ENCODE measurements around the gene CAVIN4.

CAVIN4 gene

GRCh38 chr9:100590481-100590880 lies 12.6 kb downstream of the CAVIN4 start:
- DNase-seq (ENCODE audit: low spot score), result peak; percentile 48

- DNase-seq (ENCODE audit: low spot score), result no peak
Observed at GRCh38 chr9:100591139-100591538, 13.3 kb downstream of the CAVIN4 start.

GRCh38 chr9:100591639-100592412 lies 13.9 kb downstream of the CAVIN4 start:
- no peak for DNase-seq (ENCODE audit: low spot score)

- peak; percentile 58 for DNase-seq (ENCODE audit: low spot score)
Observed at GRCh38 chr9:100595391-100596199, 17.7 kb downstream of the CAVIN4 start.

GRCh38 chr9:100597236-100597635 lies 19.4 kb downstream of the CAVIN4 start:
- no peak for DNase-seq (ENCODE audit: low spot score)

- peak; percentile 92 for DNase-seq (ENCODE audit: low spot score)
Observed at GRCh38 chr9:100598641-100599145, 20.8 kb downstream of the CAVIN4 start.

- DNase-seq (ENCODE audit: low spot score), result no peak
Observed at GRCh38 chr9:100600521-100601079, 22.7 kb downstream of the CAVIN4 start.

- DNase-seq (ENCODE audit: low spot score), result peak; percentile 76
Observed at GRCh38 chr9:100601216-100601615, 23.3 kb downstream of the CAVIN4 start.

- DNase-seq (ENCODE audit: low spot score), result peak; percentile 57
Observed at GRCh38 chr9:100602342-100602801, 24.5 kb downstream of the CAVIN4 start.

- DNase-seq (ENCODE audit: low spot score), result no peak
Observed at GRCh38 chr9:100605405-100605804, 27.5 kb downstream of the CAVIN4 start.

GRCh38 chr9:100619194-100619593 lies 41.3 kb downstream of the CAVIN4 start:
- DNase-seq (ENCODE audit: low spot score), result no peak

- no peak for DNase-seq (ENCODE audit: low spot score)
Observed at GRCh38 chr9:100619665-100620064, 41.8 kb downstream of the CAVIN4 start.

- no peak for DNase-seq (ENCODE audit: low spot score)
Observed at GRCh38 chr9:100623969-100624368, 46.1 kb downstream of the CAVIN4 start.

GRCh38 chr9:100626949-100627348 lies 49.1 kb downstream of the CAVIN4 start:
- no peak for DNase-seq (ENCODE audit: low spot score)

GRCh38 chr9:100637787-100638186 lies 59.9 kb downstream of the CAVIN4 start:
- no peak for DNase-seq (ENCODE audit: low spot score)
